ENCODE measurements around the gene ADAMTS8. TPM values are rescaled to one million over a fixed set of nuclear protein-coding genes. Genes with fewer than 3 reads are reported as not detected.

Gene ADAMTS8
- polyA plus RNA-seq, 1 of the 3 experiments (the other 2 are of a cell fraction) = not detected

DNA sequence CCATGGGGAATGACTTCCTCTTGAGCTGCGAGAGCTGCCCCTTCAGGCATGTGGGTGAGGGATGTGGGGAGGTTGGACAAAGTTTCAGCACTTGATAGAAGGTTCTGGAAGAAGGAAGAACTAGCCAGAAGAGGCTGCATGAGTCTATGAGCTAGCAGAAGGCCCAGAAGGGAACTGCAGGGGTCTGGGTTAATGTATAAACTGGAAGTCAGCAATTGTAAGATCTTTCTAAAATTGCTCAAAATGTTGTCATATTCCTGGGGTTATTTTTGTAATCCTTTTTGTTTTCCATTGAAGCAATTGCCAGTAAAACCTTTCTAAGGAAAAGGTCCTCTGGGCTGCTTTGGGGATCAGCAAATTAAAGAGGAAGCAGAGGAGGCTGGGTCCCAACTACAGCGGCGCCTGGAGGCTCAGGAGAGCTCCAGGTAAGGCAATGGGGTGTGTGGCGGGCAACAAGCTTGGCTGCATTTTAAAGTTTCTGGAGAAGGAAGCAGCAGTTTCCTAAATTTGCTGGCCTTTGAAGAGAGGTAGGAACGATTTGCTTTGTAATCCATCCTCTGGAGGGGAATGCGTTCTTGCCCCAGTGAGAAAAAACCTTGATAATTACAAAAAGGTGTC is 49.3 kb upstream of the ADAMTS8 start:
- Histone ChIP-seq H3K27ac (ENCODE audit: low read depth in 2 of 2, low read length in 1 of 2) (peak overlapping the region in 1 of 2 experiments; percentile 76; a peak in 2 of 4 replicates), H3K27me3 (ENCODE audit: insufficient read depth) (no peaks in the 10 kb centered on the region), H3K36me3 (replicated peaks in 1 of 2; ENCODE audit: control insufficient read depth in 1 of 2, insufficient read depth in 2 of 2, low read length in 1 of 2) (no peaks in the 10 kb centered on the region), H3K9me3 (no peaks in the 10 kb centered on the region), H3K4me2 (peak overlapping the region; percentile 72), H3K4me1 (ENCODE audit: control insufficient read depth in 1 of 2, insufficient read depth in 2 of 2, low read depth in 1 of 2, low read length in 1 of 2) (peaks cover 8 to 37% of the 10 kb centered on the region in 2 experiments; a peak in 3 of 4 replicates), H3K9ac (peak overlapping the region; percentile 59), H3K4me3 (ENCODE audit: low read depth in 2 of 2, low read length in 1 of 2) (no peak overlapping the region), H2AFZ (ENCODE audit: low read depth) (no peak overlapping the region), H3K79me2 (ENCODE audit: insufficient read depth) (no peaks in the 10 kb centered on the region), H3K9me2 (no peaks in the 10 kb centered on the region), H4K20me1 (ENCODE audit: insufficient read depth) (no peaks in the 10 kb centered on the region), H3F3A (replicated peaks; ENCODE audit: insufficient read depth) (peaks cover 23% of the 10 kb centered on the region)
- 75% methylated on average over 6 of the region's 6 CpGs for WGBS (ENCODE audit: low lambda C conversion rate)
- ChIA-PET POLR2A (no interaction called here), CTCF (interaction anchor here (0.7 to 1.2 kb wide), 3 partner anchors 10 to 363 kb away, joined by 3 read pairs; no protein-coding TSS in a partner anchor)
- TF ChIP-seq, protein P1, sequence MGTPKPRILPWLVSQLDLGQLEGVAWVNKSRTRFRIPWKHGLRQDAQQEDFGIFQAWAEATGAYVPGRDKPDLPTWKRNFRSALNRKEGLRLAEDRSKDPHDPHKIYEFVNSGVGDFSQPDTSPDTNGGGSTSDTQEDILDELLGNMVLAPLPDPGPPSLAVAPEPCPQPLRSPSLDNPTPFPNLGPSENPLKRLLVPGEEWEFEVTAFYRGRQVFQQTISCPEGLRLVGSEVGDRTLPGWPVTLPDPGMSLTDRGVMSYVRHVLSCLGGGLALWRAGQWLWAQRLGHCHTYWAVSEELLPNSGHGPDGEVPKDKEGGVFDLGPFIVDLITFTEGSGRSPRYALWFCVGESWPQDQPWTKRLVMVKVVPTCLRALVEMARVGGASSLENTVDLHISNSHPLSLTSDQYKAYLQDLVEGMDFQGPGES (IDR thresholded peaks at IDR 0.05; ENCODE audit: low read depth, low read length) = no peak
- TF ChIP-seq NRF1 (IDR thresholded peaks at IDR 0.05; ENCODE audit: low read depth, low read length) (no peak), GABPA (IDR thresholded peaks at IDR 0.05; ENCODE audit: low read depth) (no peak), TCF12 (IDR thresholded peaks at IDR 0.05) (no peak), RXRA (IDR thresholded peaks at IDR 0.05; ENCODE audit: borderline replicate concordance, low read depth) (no peak), YY1 (IDR thresholded peaks at IDR 0.05; ENCODE audit: low read depth) (no peak)
- TF ChIP-seq, protein P2, sequence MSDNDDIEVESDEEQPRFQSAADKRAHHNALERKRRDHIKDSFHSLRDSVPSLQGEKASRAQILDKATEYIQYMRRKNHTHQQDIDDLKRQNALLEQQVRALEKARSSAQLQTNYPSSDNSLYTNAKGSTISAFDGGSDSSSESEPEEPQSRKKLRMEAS (IDR thresholded peaks at IDR 0.05; ENCODE audit: low read depth) = no peak
- DNase-seq = peak; percentile 3

DNA sequence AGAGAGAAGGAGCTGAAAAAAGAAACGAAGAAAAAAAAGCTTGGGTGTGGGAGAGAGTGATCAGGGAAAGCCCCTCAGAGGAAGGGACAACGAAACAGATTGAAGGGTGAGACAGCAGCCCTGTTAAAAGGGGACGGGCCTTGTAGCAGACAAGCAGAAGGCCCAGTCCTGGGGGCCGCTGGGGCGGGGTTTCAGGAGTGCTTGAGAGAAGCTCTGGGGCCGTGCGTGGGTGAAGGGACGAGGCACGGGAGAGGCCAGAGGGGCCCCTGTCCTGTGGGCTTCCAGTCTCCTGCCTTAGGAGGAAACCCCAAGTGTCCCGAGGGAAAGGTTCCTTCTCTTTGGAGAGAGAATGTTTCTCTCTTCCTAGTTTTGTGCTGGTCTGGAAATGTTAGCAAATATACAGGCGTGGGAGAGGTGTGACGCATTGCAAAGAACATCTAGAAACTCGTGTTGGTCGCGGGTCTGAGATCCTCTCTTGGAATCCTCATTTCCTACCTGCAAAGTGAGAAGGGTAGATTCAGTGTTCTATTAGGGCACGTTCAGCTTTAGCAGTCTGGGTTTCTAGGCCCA is 48.6 kb upstream of the ADAMTS8 start:
- Histone ChIP-seq H3K36me3 (replicated peaks in 1 of 2; ENCODE audit: control insufficient read depth in 1 of 2, insufficient read depth in 2 of 2, low read length in 1 of 2) (no peaks in the 10 kb centered on the region), H4K20me1 (ENCODE audit: insufficient read depth) (no peaks in the 10 kb centered on the region), H2AFZ (ENCODE audit: low read depth) (no peak overlapping the region), H3K4me1 (ENCODE audit: control insufficient read depth in 1 of 2, insufficient read depth in 2 of 2, low read depth in 1 of 2, low read length in 1 of 2) (peaks cover 8 to 37% of the 10 kb centered on the region in 2 experiments; a peak in 3 of 4 replicates), H3K9ac (no peak overlapping the region), H3K4me2 (no peak overlapping the region), H3K9me2 (no peaks in the 10 kb centered on the region), H3K9me3 (no peaks in the 10 kb centered on the region), H3K79me2 (ENCODE audit: insufficient read depth) (no peaks in the 10 kb centered on the region), H3F3A (replicated peaks; ENCODE audit: insufficient read depth) (peaks cover 23% of the 10 kb centered on the region), H3K27ac (ENCODE audit: low read depth in 2 of 2, low read length in 1 of 2) (peak overlapping the region in 1 of 2 experiments; percentile 76; a peak in 1 of 4 replicates), H3K4me3 (ENCODE audit: low read depth in 2 of 2, low read length in 1 of 2) (no peak overlapping the region), H3K27me3 (ENCODE audit: insufficient read depth) (no peaks in the 10 kb centered on the region)
- WGBS (ENCODE audit: low lambda C conversion rate) = 92% methylated on average over 15 of the region's 16 CpGs
- DNase-seq = peak; percentile 21
- ChIA-PET POLR2A (no interaction called here), CTCF (interaction anchor here (1.2 to 1.3 kb wide), 2 partner anchors 10 to 385 kb away, joined by 3 to 6 read pairs; no protein-coding TSS in a partner anchor)
- TF ChIP-seq POLR2AphosphoS5 (IDR thresholded peaks at IDR 0.05; ENCODE audit: low read depth, low read length) = no peak
- TF ChIP-seq, protein P3, sequence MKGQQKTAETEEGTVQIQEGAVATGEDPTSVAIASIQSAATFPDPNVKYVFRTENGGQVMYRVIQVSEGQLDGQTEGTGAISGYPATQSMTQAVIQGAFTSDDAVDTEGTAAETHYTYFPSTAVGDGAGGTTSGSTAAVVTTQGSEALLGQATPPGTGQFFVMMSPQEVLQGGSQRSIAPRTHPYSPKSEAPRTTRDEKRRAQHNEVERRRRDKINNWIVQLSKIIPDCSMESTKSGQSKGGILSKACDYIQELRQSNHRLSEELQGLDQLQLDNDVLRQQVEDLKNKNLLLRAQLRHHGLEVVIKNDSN (IDR thresholded peaks at IDR 0.05; ENCODE audit: borderline replicate concordance, low read depth) = no peak
- no peak for TF ChIP-seq YY1 (IDR thresholded peaks at IDR 0.05; ENCODE audit: low read depth)
- TF ChIP-seq, protein P4, sequence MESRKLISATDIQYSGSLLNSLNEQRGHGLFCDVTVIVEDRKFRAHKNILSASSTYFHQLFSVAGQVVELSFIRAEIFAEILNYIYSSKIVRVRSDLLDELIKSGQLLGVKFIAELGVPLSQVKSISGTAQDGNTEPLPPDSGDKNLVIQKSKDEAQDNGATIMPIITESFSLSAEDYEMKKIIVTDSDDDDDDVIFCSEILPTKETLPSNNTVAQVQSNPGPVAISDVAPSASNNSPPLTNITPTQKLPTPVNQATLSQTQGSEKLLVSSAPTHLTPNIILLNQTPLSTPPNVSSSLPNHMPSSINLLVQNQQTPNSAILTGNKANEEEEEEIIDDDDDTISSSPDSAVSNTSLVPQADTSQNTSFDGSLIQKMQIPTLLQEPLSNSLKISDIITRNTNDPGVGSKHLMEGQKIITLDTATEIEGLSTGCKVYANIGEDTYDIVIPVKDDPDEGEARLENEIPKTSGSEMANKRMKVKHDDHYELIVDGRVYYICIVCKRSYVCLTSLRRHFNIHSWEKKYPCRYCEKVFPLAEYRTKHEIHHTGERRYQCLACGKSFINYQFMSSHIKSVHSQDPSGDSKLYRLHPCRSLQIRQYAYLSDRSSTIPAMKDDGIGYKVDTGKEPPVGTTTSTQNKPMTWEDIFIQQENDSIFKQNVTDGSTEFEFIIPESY (IDR thresholded peaks at IDR 0.05; ENCODE audit: borderline replicate concordance, low read depth) = no peak
- no peak for TF ChIP-seq RAD21 (IDR thresholded peaks at IDR 0.05; ENCODE audit: low read length)
- no peak for TF ChIP-seq SIN3A (IDR thresholded peaks at IDR 0.05; ENCODE audit: borderline replicate concordance, low read depth, low read length)
- TF ChIP-seq MXI1 (IDR thresholded peaks at IDR 0.05; ENCODE audit: low read depth, low read length) = no peak
- TF ChIP-seq, protein P2 (IDR thresholded peaks at IDR 0.05; ENCODE audit: low read depth) = no peak
- no peak for TF ChIP-seq CHD2 (IDR thresholded peaks at IDR 0.05; ENCODE audit: low read length, partially characterized antibody)
- no peak for TF ChIP-seq GATA2 (CRISPR knock-in tag; IDR thresholded peaks at IDR 0.05)
- no peak for TF ChIP-seq FOXJ3 (CRISPR knock-in tag; IDR thresholded peaks at IDR 0.05)
- TF ChIP-seq, protein P5, sequence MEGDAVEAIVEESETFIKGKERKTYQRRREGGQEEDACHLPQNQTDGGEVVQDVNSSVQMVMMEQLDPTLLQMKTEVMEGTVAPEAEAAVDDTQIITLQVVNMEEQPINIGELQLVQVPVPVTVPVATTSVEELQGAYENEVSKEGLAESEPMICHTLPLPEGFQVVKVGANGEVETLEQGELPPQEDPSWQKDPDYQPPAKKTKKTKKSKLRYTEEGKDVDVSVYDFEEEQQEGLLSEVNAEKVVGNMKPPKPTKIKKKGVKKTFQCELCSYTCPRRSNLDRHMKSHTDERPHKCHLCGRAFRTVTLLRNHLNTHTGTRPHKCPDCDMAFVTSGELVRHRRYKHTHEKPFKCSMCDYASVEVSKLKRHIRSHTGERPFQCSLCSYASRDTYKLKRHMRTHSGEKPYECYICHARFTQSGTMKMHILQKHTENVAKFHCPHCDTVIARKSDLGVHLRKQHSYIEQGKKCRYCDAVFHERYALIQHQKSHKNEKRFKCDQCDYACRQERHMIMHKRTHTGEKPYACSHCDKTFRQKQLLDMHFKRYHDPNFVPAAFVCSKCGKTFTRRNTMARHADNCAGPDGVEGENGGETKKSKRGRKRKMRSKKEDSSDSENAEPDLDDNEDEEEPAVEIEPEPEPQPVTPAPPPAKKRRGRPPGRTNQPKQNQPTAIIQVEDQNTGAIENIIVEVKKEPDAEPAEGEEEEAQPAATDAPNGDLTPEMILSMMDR (IDR thresholded peaks at IDR 0.05) = no peak
- TF ChIP-seq EP300 (IDR thresholded peaks at IDR 0.05; ENCODE audit: borderline replicate concordance in 1 of 2, low read depth in 1 of 2, low read length in 1 of 2) = no peak
- TF ChIP-seq EZH2phosphoT487 (IDR thresholded peaks at IDR 0.05; ENCODE audit: borderline replicate concordance, low read depth) = no peak
- no peak for TF ChIP-seq TAF1 (IDR thresholded peaks at IDR 0.05; ENCODE audit: borderline replicate concordance, low read depth, low read length)
